Stimulated activated CD8-positive, alpha-beta memory T cell treated with anti-CD3 and anti-CD28 coated beads, Interleukin-7, amount 100 ng/mL, for 4 hours (primary cell): ENCODE data around the gene OR10G3.

ENCODE experiments used
- DNase-seq, 2 donors: peaks; one replicate each; pipeline ENCODE4 v3.0.0-alpha.2; 2020; ENCODE audit warnings: low read depth in 2 of 2

OR10G3 gene

DNA sequence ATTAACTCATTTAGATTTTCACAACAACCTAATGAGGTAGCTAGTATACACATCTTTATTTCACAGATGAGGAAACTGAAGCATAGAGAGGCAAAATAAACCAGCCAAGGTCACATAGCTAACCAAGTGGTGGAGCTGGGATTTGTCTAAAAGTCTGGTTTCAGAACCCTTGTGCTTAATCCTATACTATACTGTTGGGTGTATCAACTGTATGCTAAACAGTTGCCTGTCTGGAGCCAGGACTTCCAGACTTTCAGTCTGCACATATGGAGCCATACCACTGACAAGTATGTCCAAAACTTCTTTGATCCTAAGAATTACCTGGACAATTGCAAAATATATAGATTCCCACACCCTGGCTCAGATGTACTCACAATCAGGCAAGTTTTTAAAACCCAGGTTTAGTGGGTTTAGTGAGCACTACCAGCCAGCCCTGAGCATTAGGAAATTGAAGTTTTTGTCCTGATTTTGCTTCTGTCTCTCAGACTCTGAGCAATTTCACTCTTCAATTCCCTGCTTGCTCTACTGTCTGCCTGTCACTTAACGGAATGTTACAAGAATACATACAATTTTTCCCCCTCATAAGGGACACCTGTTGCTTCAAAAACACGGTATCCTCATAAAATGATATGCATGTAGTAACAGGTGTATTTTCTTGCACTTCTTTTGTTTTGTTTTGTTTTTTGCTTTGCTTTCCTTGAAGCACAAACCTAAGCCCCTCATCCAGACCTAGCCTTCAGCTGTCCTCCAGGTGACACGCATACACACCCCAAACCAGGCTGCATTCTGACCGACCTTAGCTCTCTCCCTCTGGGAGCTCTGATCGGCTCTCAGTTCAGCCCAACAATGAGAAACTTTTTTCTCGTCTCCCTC, 44.1 kb downstream of the OR10G3 start:
- no peak for DNase-seq

DNA sequence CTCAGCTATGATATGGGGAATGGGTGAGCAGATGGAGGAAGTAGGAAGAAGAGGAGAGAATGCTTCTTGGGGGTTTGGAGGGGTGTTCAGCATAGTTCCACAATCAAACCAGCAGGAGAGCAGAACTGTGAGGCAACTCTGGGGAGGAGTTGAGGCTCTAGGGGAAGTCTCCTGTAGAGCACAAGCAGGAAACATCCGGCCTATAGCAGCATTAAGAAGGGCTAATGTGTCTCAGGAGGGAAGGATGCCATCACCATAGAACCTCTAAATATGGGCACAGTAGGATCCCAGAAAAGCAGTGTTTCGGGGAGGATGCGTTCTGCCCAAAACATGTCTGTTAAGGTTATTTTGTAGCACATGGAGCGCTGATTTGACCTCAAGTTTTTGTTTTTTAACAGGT, 45.3 kb downstream of the OR10G3 start:
- DNase-seq, result no peak

DNA sequence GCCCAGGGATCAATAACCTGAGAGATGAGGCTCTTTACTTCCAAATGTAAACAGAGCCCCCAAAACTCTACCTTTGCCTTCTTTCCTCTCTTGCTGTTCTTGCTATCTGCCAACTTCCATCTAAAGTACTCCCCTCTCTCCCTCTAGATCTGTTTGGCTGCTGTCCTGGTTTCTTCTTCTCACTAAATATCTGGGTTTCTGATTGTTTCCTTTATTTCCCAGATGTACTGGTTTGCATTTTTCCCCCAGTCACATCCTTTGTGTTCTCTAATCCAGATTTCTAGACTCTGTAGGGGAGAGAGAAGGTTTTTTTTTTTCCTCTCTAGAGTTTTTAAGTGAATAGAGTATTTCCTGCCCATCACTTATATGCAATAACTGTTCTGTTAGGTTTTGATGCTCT, 46.6 kb downstream of the OR10G3 start:
- DNase-seq, result no peak

DNA sequence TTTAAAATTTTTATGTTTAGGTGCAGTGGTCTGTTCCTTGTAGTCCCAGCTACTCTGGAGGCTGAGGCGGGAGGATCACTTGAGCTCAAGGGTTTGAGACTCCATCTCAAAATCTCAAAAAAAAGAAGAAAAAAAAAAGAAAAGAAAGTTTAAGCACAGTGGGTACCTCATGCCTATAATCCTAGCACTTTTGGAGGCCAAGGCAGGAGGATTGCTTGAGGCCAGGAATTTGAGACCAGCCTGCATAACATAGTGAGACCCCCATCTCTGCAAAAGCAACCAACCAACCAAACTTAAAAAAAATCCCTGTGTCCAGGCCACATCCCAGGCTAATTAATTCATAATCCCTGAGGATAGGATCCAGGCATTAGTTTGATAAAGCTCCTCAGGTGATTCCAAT, 50.4 kb downstream of the OR10G3 start:
- DNase-seq, result no peak

DNA sequence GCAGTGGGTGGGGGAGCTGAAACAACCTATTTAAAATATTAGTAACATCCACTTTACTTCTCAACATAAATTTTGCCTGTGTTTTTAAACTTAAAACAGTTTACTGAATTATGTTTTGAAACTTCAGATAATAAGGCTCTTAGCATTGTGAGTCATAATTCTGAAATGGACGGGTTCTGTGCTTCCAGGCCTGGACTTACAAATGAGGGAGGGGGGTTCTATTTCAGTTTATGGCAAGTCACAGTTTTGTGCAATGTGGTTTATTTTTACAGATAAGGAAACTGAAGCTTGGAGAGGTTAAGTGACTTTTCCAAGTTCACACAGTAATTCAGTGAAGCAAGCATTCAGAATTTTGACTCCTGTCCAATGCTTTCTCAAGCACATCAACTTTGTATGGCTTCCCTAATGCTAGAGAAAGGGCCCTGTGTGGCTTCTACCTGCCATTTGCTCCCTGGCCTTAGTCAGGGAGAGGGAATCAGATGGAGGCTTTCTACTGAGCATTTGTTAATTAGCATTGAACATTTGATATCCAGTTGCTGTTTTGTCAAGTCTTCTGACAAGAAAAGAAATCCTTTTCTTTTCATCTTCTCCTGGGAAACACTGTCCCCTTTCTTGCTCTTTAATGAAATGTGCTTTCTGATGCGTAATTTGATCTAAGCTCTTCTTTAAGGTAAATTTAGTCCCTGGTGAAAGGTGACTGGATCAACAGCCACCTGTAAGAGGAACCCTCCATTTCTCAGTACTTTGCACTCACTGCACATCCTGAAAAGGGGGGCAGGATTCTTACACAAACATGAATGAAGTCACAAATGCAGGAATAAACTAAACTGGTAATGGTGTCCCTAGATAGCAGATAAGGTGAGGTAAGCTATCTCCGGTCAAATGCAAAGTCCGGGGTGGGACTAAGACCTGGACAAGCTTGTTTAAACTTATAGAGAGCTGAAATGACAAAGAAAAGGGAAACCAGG, 51.2 kb downstream of the OR10G3 start:
- no peak for DNase-seq

DNA sequence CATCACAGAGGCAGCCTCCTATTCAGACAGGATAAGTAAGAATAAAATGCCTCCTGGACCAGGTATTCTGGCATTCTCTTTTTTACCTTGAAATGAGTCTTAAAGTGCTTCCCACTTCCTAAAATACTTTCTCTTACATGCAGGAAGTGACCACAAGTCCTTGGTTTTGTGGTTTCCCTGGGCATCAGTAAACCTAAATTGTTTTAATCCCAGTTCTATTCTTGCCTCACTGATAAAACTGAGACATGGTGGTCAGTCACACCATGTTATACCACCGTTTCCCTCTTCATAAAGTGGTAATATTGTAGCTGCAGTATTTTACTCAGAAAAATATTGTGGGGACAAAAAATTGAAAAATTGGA, 52.6 kb downstream of the OR10G3 start:
- no peak for DNase-seq

DNA sequence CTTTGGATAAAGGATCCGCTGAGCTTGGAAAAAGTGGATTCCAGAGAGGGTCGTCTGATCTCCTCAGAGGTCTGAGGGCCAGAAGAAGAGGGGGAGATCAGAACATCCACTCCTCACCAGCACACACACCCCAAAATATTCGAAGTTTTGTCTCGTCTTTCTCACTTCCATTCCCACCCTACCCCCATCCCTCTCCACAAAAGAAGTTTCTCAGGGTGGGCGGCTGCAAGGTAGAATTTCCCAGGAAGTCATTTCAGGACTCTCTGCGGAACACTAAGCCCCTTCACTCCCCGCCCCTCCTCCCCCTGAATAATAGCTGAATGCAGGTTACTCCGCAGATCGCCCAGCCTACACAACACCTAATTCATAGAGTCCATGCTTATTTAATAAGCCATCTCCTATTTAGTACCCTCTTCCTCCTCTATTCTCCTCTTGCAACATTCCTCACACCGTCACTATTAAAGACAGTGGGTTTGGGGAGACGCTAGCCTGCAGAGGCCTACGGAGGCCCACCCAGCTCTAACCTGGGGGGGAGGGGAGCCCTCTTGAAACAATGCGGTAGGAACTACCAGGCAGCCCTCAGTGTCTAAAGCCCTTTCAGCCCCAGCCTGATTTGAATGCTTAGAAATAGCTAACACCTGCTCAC, 53.1 kb downstream of the OR10G3 start:
- DNase-seq, result no peak

DNA sequence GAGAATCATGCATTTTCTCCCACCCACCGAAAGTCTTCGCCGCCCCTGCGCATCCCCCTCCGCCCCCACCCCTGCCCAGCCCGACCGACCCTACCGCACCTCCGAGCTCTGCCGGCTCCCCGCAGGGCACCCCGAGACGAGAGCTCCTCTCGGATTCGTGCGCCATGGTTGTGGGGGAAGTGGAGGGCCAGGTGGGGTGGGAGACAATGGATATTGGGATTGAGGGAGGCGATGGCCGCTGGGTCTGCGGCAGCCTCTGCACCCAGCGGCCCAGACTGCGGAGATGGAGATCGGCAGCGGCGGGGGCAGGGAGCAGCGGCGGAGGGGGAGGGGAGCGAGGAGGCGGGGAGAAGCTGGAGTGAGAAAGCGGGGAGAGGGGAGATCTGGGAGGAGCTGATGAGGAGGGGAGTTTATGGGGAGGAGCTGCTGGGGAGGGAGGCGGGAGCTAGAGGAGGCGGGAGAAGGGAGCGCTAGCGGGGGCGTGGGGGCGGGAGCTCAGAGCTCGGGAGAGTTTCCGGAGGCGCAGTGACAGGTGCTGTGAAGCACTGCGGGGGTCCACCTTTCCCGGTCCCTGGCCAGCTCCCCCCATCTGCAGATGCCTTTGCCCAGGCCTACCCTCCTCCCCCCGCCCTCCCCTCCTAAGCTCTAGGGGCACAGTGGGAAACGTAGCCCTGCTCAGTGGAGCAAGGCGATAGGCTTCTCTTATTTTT, 53.8 kb downstream of the OR10G3 start, which contains the start of gene SALL2:
SALL2 (minus strand) TSS at position 385 of the 710 bp plus-strand sequence; CDS start at position 166, 219 bp downstream.
- peak; percentile 47 to 64 for DNase-seq

DNA sequence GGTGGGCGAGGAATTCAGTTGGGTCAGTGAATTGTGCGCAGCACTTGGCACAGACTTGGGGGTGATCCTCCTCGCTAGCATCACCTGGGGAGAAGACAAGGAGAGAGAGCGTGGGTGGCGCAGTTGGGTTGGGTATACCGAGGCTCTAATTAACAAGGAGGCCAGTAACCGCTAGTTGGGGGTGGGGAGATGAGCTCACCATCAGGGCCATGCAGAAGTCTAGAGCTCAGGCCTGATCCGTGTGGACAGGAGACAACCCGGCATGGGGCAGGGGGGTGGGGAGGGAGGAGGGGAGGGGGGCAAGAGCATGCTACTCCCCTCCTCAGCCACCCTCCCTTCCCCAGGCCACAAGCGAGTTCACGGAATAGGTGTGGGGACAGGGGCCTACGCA, 54.3 kb downstream of the OR10G3 start:
- DNase-seq, result no peak

DNA sequence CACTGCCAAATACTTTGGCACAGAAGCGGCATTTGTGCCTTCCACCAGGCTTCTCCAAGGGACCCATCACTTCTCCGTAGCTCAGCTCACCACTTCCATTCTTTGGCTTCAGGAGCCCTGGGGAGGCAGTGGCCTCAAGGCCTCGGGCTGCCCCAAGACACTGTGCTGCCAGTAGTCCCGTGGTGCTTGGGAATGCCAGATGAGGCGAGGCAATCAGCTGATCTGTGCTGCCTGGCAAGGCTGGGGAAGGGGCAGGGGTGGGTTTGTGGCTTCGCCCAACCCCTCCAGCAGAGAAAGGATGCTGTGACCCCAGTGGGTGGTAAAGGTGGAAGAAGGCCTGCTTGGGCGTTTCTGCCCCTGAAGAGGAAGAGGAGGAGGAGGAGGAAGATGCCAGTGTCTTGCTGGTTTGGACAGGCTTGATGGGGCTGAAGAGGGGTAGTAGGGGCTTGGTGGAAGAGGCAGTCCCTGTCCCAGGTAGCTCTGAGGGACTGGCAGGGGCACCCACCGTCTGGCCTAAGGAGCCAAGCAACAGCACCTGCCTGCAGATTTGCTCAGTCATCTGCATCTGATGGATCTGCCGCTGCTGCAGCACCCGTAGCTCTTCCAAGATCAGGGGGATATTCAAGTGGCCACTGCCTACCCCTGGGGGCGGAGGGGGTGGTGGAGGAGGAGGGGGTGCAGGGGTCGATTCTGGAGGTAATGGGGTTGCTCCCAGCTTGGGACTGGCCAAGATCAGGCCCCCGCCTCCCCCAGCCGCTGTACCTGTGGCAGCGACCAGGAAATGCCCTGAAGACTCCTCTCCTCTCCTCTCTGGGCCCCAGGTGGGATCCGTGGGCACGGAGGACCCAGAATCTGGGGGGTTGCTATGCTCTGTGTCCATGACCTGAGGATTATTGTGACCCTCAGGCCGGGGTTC, 55.0 kb downstream of the OR10G3 start:
- DNase-seq, result no peak

DNA sequence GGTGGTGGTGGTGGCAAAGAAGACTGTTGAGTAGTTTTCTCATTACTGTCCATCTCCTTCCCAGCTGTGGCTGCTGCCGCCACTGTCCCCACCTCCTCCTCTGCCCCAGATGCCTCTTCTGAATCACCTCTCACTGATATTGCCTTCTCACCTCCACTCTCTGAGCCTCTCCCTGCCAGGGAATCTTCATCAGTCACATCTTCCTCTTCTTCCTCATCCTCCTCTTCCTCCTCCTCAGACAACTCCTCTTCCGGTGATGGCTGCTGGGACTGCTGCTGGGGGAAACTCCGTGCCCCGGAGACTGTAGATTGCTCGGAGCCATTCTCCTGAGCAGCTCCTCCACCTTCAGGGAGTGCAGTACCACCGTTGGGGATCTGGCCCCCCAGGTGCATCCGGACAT, 56.7 kb downstream of the OR10G3 start:
- DNase-seq, result no peak

DNA sequence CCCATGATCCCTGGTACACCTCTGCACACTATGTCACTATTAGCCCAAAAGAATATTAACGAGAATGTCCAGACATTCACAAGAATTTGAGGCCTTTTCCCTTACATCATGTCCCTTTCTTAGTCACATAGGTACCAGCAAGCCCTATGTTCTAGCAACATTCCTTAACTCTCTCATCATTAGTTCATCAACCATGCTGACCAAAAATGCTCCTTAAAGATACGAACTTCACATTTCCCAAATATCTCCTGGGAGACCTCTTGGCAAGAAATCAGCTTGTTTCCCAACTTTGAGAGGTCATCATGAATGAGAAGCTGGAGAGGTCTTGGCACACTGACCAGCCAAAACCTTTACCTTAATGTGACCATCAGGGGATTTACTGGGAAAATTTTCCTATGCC, 58.4 kb downstream of the OR10G3 start:
- DNase-seq, result no peak

DNA sequence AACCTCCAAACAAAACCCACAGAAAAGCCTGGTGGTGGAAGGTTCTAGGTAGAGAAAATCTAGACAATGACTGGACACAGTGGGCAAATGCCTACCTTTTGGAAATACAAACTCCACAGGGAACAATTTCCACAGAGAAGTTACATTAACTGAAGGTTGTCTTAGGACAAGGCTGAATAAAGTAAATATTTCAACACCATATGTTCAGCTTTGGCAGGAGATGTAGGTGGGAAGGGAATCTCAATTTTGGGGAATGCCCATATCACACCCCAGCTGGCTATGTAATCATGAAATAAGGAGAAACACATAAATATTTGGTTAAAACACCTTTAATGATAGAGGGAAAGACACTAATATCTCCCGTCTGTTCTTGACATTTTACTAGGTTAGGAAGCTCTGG, 59.1 kb downstream of the OR10G3 start:
- DNase-seq, result no peak

DNA sequence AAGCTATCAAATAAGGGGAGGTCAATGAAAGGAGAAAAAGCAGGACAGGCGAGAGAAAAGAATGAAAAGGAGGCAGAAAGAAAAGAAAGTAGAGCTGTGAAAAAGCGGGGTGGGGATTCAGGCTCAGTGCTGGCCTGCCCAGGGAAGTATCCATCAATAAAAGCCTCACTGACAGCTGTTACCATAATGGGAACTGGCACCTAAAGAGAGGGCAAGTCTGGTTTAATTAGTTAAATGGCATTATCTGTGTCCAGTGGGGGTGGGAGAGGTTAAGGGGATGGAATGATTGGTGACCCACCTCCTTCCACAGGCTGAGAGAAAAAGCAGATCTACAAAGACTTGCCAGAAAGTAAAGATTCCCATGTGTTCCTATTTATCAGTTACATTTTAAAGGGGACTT, 61.2 kb downstream of the OR10G3 start:
- no peak for DNase-seq
